Erythroblast (primary cell): ENCODE measurements around the gene IFITM1.

ENCODE experiments used
- GATA1 ChIP-seq: IDR thresholded peaks from 2 replicates; pipeline ENCODE4 v1.6.1; 2011; ENCODE audit warnings: low read depth, mild to moderate bottlenecking, control low read depth, low read length, moderate library complexity
- POLR2A ChIP-seq: IDR thresholded peaks from 2 replicates; pipeline ENCODE4 v1.6.1; 2011; ENCODE audit warnings: mild to moderate bottlenecking, low read length

DNA sequence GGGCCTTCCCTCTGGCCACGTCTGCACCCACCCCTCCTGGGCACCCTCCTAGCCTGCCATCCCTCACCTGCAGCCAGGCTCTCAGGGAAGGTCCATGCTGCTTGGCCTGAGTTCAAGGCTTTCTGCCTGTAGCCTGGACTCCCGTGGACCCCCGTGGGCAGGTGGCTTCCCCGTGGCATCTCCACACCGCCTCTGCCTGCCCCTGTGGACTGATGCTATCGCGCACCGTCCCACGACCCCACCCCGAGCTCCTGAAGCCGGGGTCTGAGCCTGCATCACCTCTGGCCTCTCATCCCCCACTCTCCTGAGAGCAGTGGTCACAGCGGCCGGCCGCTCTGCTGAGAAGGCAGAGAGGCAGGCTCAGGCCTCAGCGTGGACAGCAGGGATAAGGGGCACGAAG lies 19.1 kb upstream of the IFITM1 start:
- TF ChIP-seq POLR2A (no peak), GATA1 (no peak)
